NCI-H1436 treated with DMSO at 0.1 percent for 48 hours (cell line): Measurements from ENCODE around the gene ATP11A.
"Not testable (repeated sequence)": the region's sequence is repeated elsewhere in the genome, so short reads cannot be mapped to it uniquely, and the experiment has no call there.

Experiments used
- DNase-seq: peaks from one replicate; lab custom pipeline; 2025; lab: John Stamatoyannopoulos, UW

The ATP11A gene

GRCh38 chr13:112796190-112796915 lies 106.5 kb downstream of the ATP11A start:
- DNase-seq: no peak

- DNase-seq: no peak
Measured at GRCh38 chr13:112799394-112799793, 109.6 kb downstream of the ATP11A start.

GRCh38 chr13:112800057-112800456 lies 110.2 kb downstream of the ATP11A start:
- DNase-seq: no peak

GRCh38 chr13:112800807-112801206 lies 111.0 kb downstream of the ATP11A start:
- DNase-seq: not testable (repeated sequence)

- no peak for DNase-seq
Measured at GRCh38 chr13:112802802-112803195, 113.0 kb downstream of the ATP11A start.

GRCh38 chr13:112803422-112803821 lies 113.6 kb downstream of the ATP11A start:
- DNase-seq: no peak

- no peak for DNase-seq
Measured at GRCh38 chr13:112804374-112804773, 114.5 kb downstream of the ATP11A start.

GRCh38 chr13:112806739-112807652 lies 117.2 kb downstream of the ATP11A start:
- DNase-seq: no peak

- no peak for DNase-seq
Measured at GRCh38 chr13:112807653-112808376, 118.0 kb downstream of the ATP11A start.

- DNase-seq: no peak
Measured at GRCh38 chr13:112808377-112809140, 118.7 kb downstream of the ATP11A start.

- DNase-seq: no peak
Measured at GRCh38 chr13:112809332-112810315, 119.8 kb downstream of the ATP11A start.

- no peak for DNase-seq
Measured at GRCh38 chr13:112810608-112811007, 120.8 kb downstream of the ATP11A start.

- DNase-seq: no peak
Measured at GRCh38 chr13:112812306-112813055, 122.6 kb downstream of the ATP11A start.

- no peak for DNase-seq
Measured at GRCh38 chr13:112813552-112813951, 123.7 kb downstream of the ATP11A start.

GRCh38 chr13:112814905-112815585 lies 125.2 kb downstream of the ATP11A start:
- DNase-seq: no peak

GRCh38 chr13:112815871-112816270 lies 126.0 kb downstream of the ATP11A start:
- no peak for DNase-seq

GRCh38 chr13:112818040-112818697 lies 128.3 kb downstream of the ATP11A start:
- no peak for DNase-seq

GRCh38 chr13:112818698-112819045 lies 128.8 kb downstream of the ATP11A start:
- no peak for DNase-seq

- no peak for DNase-seq
Measured at GRCh38 chr13:112819111-112819510, 129.3 kb downstream of the ATP11A start.
